Ureter (tissue), 1 donor: ENCODE measurements around the gene TTLL8. TPM values are rescaled to one million over a fixed set of nuclear protein-coding genes. Genes with fewer than 3 reads are reported as not detected.
A peak's percentile ranks its signal among the peaks of the same experiment; 100 is the strongest.
"Not testable (repeated sequence)": the region's sequence is repeated elsewhere in the genome, so short reads cannot be mapped to it uniquely, and the experiment has no call there.

Experiments
- DNase-seq: peaks from one replicate; pipeline ENCODE4 v3.0.0-alpha.2; 2020; ENCODE audit warnings: low spot score
- total RNA-seq: library from RNA; stranded (reverse); gene quantifications from one replicate; pipeline ENCODE4 v1.2.4, GENCODE V29; 2023
- donor health status: DM: yes; HTN: yes; CAD: no.

The TTLL8 gene
- not detected for total RNA-seq

GRCh38 chr22:50058061-50058905, at the start of gene TTLL8:
TTLL8 (minus strand) TSS chr22:50058298.
- DNase-seq, result no peak

DNA sequence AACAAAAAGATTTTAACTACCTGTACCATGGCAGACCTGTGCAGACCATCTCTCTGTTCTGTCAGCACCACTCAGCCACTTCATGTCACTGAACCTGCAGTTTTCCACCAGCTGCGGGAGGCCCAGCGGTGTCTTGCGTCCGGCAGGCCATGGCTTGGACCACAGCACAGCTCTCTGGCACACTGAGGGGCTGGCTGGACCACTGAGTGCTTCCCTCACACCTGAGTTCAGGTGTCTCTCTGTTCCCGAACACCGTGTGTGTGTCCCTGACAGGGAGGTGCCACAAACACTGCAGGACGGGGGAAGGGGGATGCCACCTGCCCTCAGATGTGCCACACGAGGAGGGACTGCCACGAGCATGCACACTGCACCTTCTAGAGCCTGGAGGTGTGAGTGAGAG, 49.4 kb upstream of the TTLL8 start:
- DNase-seq, result no peak

DNA sequence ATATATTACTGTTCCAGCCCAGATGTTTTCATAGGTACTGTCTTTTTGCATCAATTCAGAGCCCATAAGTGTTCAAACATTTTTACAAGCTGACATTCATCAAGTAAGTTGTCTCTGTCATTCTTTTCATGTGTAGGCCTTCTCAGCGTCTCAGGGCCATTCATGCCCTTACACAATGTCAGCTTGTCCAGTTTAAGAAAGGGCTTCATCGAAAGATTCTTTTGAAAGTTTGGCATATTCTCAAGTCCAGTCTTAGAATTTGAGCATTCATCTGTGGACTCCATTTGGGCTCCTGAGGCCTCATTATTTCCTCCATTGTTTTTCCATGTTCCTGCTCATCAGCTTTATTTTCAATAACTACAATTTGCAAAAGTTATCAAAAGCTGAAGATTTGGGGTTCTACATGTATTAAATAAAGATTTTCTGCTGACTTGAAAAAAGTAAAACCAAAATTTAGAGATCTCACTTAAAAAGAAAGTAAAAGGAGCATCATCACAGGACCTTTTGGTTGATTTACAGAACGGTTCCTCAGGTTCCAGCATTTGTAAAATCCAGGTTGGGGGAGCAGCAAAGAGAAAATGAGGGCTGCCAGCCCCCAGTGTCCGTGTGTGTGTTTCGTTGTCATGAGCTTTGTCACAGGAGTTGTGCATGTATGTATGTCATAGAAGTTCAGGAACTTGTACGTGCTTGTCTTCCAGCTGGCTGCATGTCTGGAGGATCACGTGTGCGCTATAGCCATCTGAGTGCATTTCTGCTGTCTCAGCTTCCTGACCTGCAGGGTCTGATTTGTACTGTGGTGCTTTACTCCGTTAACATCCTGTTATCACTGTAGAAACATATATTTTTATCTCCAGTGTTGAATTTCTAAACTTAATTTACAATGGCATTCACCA, 47.4 kb upstream of the TTLL8 start:
- DNase-seq, result peak; percentile 59

DNA sequence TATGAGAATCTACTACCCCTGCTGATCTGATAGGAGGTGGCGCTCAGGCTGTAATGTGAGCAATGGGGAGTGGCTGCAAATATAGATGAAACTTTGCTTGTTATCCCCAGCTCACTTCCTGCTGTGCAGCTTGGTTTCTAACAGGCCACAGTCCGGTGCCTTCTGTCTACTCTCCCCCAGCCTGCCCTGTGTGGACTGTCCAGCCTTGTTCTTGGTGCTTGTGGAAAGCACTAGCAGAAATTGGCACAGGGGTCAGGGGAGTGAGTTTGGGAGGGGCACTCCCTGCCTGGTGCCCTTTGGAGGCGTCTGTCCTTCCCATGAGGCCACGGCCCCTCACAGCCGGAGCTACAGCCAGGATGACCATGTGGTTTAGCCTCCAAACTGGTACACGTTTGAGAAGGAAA, 46.0 kb upstream of the TTLL8 start:
- no peak for DNase-seq

- DNase-seq, result no peak
Measured at GRCh38 chr22:50102946-50103345, 44.8 kb upstream of the TTLL8 start.

- DNase-seq, result no peak
Measured at GRCh38 chr22:50101870-50102565, 43.9 kb upstream of the TTLL8 start.

DNA sequence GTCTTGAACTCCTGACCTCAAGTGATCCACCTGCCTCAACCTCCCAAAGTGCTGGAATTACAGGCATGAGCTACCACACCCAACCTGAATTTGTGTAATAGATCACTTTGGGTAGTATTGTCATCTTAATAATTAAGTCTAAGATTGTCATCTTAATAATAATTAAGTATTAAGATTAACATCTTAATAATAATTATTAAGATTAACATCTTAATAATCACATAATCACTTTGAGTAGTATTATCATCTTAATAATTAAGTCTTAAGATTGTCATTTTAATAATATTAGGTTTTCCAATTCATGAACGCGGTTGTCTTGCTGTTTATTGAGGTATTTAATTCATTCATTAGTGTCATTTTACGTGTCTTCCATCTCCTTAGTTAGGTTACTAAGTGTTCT, 40.0 kb upstream of the TTLL8 start:
- DNase-seq, result no peak

GRCh38 chr22:50092342-50092741, 34.2 kb upstream of the TTLL8 start:
- DNase-seq, result no peak

DNA sequence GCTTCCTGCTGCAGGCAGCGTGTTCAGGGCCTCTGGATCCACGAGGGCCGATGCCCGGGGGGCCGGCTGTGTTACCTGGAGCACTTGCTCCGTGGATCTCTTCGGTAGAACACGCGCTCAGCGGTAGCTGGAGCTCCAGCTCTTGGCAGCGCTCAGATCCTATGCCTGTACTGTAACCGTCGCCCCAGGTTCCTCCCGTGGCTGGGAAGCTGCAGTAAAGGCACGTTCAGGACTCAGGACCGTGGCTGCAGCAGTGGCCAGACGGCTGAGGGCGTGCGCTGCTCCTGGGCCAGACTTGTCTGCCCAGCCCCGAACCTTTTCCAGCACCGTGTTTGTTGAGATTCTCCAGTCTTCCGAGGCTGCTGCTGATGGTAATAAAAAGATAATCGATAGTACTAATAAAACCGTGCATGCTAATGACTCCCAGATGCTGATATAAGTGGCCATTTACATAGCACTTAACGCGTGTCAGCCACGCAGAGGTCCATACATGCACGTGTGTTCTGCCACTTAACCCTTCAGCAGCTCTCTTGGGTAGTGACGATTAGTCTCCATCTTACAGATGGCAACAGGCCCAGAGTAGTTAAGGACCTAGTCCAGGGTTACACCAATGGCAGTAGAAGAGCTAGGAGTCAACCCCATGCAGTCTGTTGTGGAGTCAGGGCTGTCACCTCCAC, 33.1 kb upstream of the TTLL8 start:
- DNase-seq, result no peak

GRCh38 chr22:50090412-50090714, 32.3 kb upstream of the TTLL8 start:
- DNase-seq, result no peak

DNA sequence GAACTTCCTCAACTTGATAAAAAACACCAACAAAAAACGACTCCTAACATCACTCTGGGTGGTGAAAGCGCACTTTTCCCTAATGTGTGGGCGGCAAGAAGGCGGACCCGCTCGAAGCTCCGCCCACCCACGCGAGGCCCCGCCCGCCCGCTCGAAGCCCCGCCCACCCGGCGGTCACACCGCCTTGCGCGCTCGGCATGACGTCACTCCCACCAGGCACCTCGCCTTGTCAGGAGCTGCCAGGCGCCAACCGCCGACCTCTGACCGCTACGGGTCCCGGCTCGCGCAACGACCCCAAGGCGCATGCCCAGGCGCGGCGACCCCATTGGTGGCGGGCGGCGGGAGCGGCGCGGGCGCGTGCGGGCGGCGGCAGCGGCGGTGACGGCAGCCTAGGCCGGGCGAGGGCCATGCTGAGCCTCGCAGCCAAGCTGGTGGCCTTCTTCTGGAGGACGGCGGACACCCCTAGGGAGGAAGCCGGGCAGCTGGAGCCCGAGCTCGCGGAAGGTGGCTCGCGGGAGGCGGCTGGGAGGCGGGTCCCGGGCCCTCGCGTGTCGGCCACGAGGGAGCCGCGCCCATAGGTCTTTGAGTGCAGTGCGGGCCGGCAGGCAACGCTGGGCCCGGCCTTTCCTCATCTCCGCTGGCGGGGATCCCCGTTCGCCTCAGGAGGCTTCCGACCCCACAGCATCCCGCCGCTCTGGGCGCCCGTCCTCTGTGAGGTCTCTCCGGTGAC, 31.7 kb upstream of the TTLL8 start, which contains the start of gene MOV10L1:
TSS of gene MOV10L1 (plus strand) at position 325 of the 730 bp plus-strand sequence. CDS start at position 408, 83 bp downstream.
- no peak for DNase-seq

- no peak for DNase-seq
Measured at GRCh38 chr22:50089231-50089630, 31.1 kb upstream of the TTLL8 start.

- DNase-seq, result no peak
Measured at GRCh38 chr22:50088096-50088495, 30.0 kb upstream of the TTLL8 start.

DNA sequence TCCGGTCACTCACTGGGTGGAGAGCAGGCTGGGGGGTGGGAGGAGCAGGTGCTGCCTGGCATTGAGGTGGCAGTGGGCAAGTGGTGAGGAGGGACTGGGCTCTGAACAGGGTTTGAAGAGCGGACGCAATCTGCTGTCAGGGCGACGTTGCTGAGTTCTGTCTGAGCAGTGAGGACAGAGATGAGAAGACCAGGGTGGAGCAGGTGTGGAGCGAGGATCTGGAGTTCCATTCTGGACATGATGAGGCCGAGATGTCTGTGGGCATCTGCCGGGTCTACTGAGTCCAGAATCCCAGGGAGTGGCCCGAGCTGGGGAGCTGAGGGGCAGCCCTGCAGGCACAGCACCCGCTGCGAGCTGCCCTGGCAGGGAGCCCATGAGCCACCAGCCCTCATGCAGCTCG, 29.5 kb upstream of the TTLL8 start:
- no peak for DNase-seq

GRCh38 chr22:50086975-50087374, 28.9 kb upstream of the TTLL8 start:
- not testable (repeated sequence) for DNase-seq

DNA sequence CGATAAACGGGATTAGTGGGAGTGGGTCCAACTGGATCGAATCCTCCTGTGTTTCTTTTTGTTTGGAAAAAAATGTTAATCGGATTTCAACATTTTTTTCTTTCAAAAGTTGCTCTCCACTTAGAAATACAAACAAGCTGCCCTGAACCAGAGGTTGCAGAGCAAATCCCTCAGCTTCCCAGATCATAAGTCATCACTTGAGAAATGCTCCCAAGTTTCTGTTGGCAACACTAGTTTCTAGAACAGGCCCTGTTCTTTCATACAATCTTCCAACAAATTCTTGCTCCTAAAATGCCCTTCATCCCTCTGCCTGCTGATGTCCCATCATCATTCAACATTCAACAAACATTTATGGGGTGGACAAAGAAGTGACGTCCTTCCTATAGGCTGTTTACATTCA, 28.4 kb upstream of the TTLL8 start:
- no peak for DNase-seq

GRCh38 chr22:50085211-50085972, 27.3 kb upstream of the TTLL8 start, which contains the start of gene MLC1:
MLC1 (minus strand) TSS chr22:50085426; CDS start chr22:50084902, 524 bp downstream.
- no peak for DNase-seq

GRCh38 chr22:50084614-50085021, 26.5 kb upstream of the TTLL8 start:
- no peak for DNase-seq

DNA sequence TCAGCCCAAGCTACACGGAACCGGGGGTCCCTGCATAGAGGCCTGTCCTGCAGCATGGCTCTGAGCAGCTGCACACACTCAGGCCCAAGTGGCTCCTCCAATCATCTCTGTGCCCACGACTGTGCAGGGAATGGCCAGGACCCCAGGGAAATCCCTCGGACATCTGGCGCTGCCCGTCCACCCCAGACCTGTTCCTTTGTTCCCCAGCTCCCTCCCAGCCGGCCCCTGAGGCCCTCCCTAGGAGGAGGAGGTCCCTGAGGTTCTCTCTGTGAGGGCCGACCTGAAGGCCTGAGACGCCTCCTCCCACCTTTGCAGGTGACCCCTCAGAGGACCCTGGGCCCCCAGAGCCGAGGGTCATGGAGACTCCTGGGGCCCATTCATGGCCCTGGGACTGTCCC, 26.0 kb upstream of the TTLL8 start:
- DNase-seq, result no peak

DNA sequence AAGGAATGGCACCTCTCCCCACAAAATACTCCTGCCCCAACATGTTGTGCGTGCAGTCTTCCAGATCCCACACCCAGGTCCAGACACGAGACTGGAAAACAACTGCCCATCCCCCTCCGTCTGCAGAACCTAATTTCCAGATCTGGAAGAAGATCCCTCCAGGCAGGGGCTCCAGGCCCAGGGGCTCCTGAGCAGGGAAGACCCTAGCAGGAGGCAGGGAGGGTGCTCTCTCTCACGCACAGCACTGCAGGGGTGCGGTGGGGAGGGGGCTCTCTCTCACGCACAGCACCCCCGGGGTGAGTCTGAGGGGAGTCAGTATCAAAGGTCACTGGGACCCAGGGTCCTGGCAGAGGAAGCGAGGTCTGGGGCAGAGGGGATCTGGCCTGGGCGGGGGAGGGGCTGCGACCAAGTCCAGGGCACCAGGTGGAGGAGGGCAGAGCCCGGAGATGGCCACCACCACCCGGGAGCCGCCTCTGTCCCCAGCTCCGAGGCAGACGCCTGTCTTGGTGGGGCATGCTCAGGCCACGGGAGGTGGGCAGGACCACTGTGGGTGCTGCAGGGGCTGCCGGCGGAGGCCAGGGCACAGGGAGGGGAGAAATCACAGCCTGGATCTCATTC, 25.5 kb upstream of the TTLL8 start:
- DNase-seq, result no peak
